AG10803 (cell line): Measurements from ENCODE around the gene RIF1.
A peak's percentile ranks its signal among the peaks of the same experiment; 100 is the strongest.

Experiments used
- DNase-seq: peaks from one replicate; pipeline ENCODE4 v3.0.0; 2010; ENCODE audit warnings: low read depth
- H3K4me3 ChIP-seq: 2 replicates; pipeline ENCODE4 v1.5.1; 2011; ENCODE audit warnings: mild to moderate bottlenecking, low read length, control low read depth
- CTCF ChIP-seq: conservative IDR thresholded peaks from 2 replicates; pipeline ENCODE4 v1.5.1; 2011; ENCODE audit warnings: mild to moderate bottlenecking, low read length, control low read depth, inconsistent platforms

Gene RIF1

GRCh38 chr2:151470556-151470955 is 60.9 kb downstream of the RIF1 start:
- no peak for DNase-seq
- no peak overlapping the region for H3K4me3 ChIP-seq
- no peak for TF ChIP-seq CTCF

GRCh38 chr2:151472966-151473365 is 63.3 kb downstream of the RIF1 start:
- no peak overlapping the region for H3K4me3 ChIP-seq
- TF ChIP-seq CTCF: no peak
- DNase-seq: no peak

GRCh38 chr2:151475071-151475470 is 65.4 kb downstream of the RIF1 start:
- TF ChIP-seq CTCF: no peak

GRCh38 chr2:151476287-151476686 is 66.6 kb downstream of the RIF1 start:
- no peak for TF ChIP-seq CTCF
- no peak overlapping the region for H3K4me3 ChIP-seq
- DNase-seq: no peak

More at GRCh38 chr2:151475071-151475470, 65.4 kb downstream of the RIF1 start:
- no peak for DNase-seq
- H3K4me3 ChIP-seq: no peak overlapping the region

GRCh38 chr2:151478011-151478410 is 68.3 kb downstream of the RIF1 start:
- H3K4me3 ChIP-seq: no peak overlapping the region
- no peak for TF ChIP-seq CTCF
- peak; percentile 1 for DNase-seq

GRCh38 chr2:151481744-151482143 is 72.0 kb downstream of the RIF1 start:
- no peak for DNase-seq
- H3K4me3 ChIP-seq: no peak overlapping the region
- no peak for TF ChIP-seq CTCF

- TF ChIP-seq CTCF: no peak
- no peak overlapping the region for H3K4me3 ChIP-seq
- no peak for DNase-seq
These were observed 72.5 kb downstream of the RIF1 start for GRCh38 chr2:151482171-151482725.
